HepG2 (cell line): Measurements from ENCODE around the gene GTF3A. TPM values are rescaled to one million over a fixed set of nuclear protein-coding genes. Genes with fewer than 3 reads are reported as not detected.

Experiments used
- ATF7 ChIP-seq, 2 experiments: fragments of 450-650 bp in 1 of 2; sonication (generic) in 1 of 2; formaldehyde crosslinking in 1 of 2; IDR thresholded peaks; 2 replicates each; pipeline versions ENCODE4 v1.4.0 to v1.6.1; 2016 to 2020; ENCODE audit warnings: antibody characterized with exemption in 1 of 2, mild to moderate bottlenecking in 1 of 2, missing genetic modification reagents in 1 of 2
- CAMTA2 ChIP-seq: sonication (generic); formaldehyde crosslinking; IDR thresholded peaks from 2 replicates; pipeline ENCODE4 v1.4.0; 2020; ENCODE audit warnings: mild to moderate bottlenecking, missing genetic modification reagents, borderline replicate concordance
- EED ChIP-seq: sonication (generic); formaldehyde crosslinking; IDR thresholded peaks from 2 replicates; pipeline ENCODE4 v1.5.0; 2020; ENCODE audit warnings: mild to moderate bottlenecking, missing genetic modification reagents
- NFRKB ChIP-seq: fragments of 450-650 bp; IDR thresholded peaks from 2 replicates; pipeline ENCODE4 v1.6.1; 2017
- ONECUT2 ChIP-seq: sonication (generic); formaldehyde crosslinking; IDR thresholded peaks from 2 replicates; pipeline ENCODE4 v1.4.0; 2020; ENCODE audit warnings: missing genetic modification reagents
- SP2 ChIP-seq: sonication (generic); formaldehyde crosslinking; IDR thresholded peaks from 2 replicates; pipeline ENCODE4 v1.5.1; 2020; ENCODE audit warnings: mild to moderate bottlenecking, missing genetic modification reagents
- SP5 ChIP-seq: IDR thresholded peaks from 2 replicates; pipeline ENCODE4 v1.6.1; 2016; ENCODE audit warnings: low read depth, borderline replicate concordance
- ZFAT ChIP-seq: sonication (generic); formaldehyde crosslinking; conservative IDR thresholded peaks from 2 replicates; pipeline ENCODE4 v1.8.1; 2023; ENCODE audit warnings: missing genetic modification reagents, inconsistent platforms
- ZNF12 ChIP-seq: sonication (generic); formaldehyde crosslinking; IDR thresholded peaks from 2 replicates; pipeline ENCODE4 v1.5.0; 2020; ENCODE audit warnings: missing genetic modification reagents
- ZNF121 ChIP-seq: sonication (generic); formaldehyde crosslinking; IDR thresholded peaks from 2 replicates; pipeline ENCODE4 v1.5.0; 2020; ENCODE audit warnings: mild to moderate bottlenecking, missing genetic modification reagents
- ZNF382 ChIP-seq: sonication (generic); formaldehyde crosslinking; IDR thresholded peaks from 2 replicates; pipeline ENCODE4 v1.5.0; 2020; ENCODE audit warnings: missing genetic modification reagents, mild to moderate bottlenecking, borderline replicate concordance
- polyA plus RNA-seq, 8 experiments: library from polyadenylated mRNA; depleted of rRNA in 3 of 8; stranded (reverse) in 7 of 8; unstranded in 1 of 8; fragments of >200 nt; fragmentation: Illumina TruSeq in 4 of 8; extraction: Trizol in 4 of 8; gene quantifications; 2 replicates each; pipeline versions ENCODE4 v1.2.1 to v1.2.3, GENCODE V29; 2011 to 2016; ENCODE audit warnings: low read depth in 4 of 8, missing spikeins in 1 of 8, mixed read lengths in 1 of 8; ENCODE audit not compliant: insufficient read depth in 1 of 8
- total RNA-seq, 5 experiments: library from RNA; depleted of rRNA; stranded (reverse); fragments of >200 nt; fragmentation: Illumina TruSeq; extraction: Trizol; gene quantifications; 2 replicates each; pipeline ENCODE4 v1.2.3, GENCODE V29; 2016; ENCODE audit warnings: low read depth in 1 of 5
- TF ChIP-seq, protein P1 (sequence below): sonication (generic); formaldehyde crosslinking; IDR thresholded peaks from 2 replicates; pipeline ENCODE4 v1.8.0; 2022; ENCODE audit warnings: mild to moderate bottlenecking, missing genetic modification reagents, borderline replicate concordance
- TF ChIP-seq, protein P2 (sequence below): sonication (generic); formaldehyde crosslinking; IDR thresholded peaks from 2 replicates; pipeline ENCODE4 v1.5.0; 2020; ENCODE audit warnings: mild to moderate bottlenecking, missing genetic modification reagents, borderline replicate concordance
- TF ChIP-seq, protein P3 (sequence below): sonication (generic); formaldehyde crosslinking; IDR thresholded peaks from 2 replicates; pipeline ENCODE4 v1.5.1; 2020; ENCODE audit warnings: mild to moderate bottlenecking, moderate library complexity, missing genetic modification reagents
- TF ChIP-seq, protein P4 (sequence below): sonication (generic); formaldehyde crosslinking; IDR thresholded peaks from 2 replicates; pipeline ENCODE4 v1.4.0; 2020; ENCODE audit warnings: missing genetic modification reagents, borderline replicate concordance
- TF ChIP-seq, protein P5 (sequence below), 2 experiments: sonication (generic) in 1 of 2; formaldehyde crosslinking in 1 of 2; IDR thresholded peaks; 2 replicates each; pipeline versions ENCODE4 v1.5.1 to v1.6.1; 2011 to 2020; ENCODE audit warnings: borderline replicate concordance in 1 of 2, low read depth in 1 of 2, low read length in 1 of 2, mild to moderate bottlenecking in 1 of 2, missing genetic modification reagents in 1 of 2, moderate library complexity in 1 of 2

Gene GTF3A
- total and polyA plus RNA-seq, 2 of the 13 experiments (the other 11 are each of a cell fraction or from before 2014, with no cell fraction given): 42.1 to 176 TPM

DNA sequence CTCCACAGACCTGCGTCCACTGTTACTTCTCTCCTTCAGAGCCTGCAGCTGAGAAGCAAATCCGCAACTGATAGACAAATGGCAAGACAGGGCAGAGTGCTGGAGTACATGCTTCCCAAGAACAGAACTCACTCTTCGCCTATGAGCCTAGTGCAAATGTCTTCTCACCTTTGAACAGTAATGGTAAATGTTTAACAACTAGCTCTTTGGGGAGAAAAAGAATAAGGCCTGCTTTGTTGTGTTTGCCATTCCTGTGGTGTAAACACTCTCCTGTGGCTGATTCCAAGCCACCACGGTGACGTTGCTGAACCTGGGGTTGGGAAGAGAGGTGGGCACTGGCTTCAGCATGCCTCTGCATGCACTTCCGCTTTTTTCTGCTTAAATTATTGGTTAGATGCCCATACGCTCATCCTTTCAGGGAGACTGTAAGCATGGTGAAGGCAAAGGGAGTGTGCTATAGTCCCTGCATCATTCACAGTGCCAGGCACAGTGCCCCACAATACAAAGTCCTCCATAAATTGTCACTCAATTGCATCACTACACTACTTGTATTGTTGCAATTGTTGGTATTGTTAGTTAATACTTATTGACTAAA is 28.1 kb upstream of the GTF3A start (continued):
- TF ChIP-seq, protein P1, sequence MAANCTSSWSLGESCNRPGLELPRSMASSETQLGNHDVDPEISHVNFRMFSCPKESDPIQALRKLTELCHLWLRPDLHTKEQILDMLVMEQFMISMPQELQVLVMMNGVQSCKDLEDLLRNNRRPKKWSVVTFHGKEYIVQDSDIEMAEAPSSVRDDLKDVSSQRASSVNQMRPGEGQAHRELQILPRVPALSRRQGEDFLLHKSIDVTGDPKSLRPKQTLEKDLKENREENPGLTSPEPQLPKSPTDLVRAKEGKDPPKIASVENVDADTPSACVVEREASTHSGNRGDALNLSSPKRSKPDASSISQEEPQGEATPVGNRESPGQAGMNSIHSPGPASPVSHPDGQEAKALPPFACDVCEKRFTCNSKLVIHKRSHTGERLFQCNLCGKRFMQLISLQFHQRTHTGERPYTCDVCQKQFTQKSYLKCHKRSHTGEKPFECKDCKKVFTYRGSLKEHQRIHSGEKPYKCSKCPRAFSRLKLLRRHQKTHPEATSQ: no peak; the same call in 1 of the 2 replicates
- TF ChIP-seq, protein P2, sequence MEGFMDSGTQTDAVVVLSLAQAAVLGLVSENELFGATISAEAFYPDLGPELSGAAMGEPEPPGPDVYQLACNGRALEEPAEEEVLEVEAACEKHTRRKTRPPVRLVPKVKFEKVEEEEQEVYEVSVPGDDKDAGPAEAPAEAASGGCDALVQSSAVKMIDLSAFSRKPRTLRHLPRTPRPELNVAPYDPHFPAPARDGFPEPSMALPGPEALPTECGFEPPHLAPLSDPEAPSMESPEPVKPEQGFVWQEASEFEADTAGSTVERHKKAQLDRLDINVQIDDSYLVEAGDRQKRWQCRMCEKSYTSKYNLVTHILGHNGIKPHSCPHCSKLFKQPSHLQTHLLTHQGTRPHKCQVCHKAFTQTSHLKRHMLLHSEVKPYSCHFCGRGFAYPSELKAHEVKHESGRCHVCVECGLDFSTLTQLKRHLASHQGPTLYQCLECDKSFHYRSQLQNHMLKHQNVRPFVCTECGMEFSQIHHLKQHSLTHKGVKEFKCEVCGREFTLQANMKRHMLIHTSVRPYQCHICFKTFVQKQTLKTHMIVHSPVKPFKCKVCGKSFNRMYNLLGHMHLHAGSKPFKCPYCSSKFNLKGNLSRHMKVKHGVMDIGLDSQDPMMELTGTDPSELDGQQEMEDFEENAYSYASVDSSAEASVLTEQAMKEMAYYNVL (CRISPR knock-in tag): peak; percentile 67; the same call in 1 of the 2 replicates
- no peak for TF ChIP-seq EED
- no peak for TF ChIP-seq NFRKB
- no peak for TF ChIP-seq CAMTA2 (CRISPR knock-in tag)
- TF ChIP-seq ZFAT (CRISPR knock-in tag): no peak
- TF ChIP-seq ATF7 (IDR thresholded peaks at IDR 0.05): no peak
- no peak for TF ChIP-seq ATF7 (CRISPR knock-in tag; IDR thresholded peaks at IDR 0.05)
- TF ChIP-seq SP5: no peak
- TF ChIP-seq, protein P3, sequence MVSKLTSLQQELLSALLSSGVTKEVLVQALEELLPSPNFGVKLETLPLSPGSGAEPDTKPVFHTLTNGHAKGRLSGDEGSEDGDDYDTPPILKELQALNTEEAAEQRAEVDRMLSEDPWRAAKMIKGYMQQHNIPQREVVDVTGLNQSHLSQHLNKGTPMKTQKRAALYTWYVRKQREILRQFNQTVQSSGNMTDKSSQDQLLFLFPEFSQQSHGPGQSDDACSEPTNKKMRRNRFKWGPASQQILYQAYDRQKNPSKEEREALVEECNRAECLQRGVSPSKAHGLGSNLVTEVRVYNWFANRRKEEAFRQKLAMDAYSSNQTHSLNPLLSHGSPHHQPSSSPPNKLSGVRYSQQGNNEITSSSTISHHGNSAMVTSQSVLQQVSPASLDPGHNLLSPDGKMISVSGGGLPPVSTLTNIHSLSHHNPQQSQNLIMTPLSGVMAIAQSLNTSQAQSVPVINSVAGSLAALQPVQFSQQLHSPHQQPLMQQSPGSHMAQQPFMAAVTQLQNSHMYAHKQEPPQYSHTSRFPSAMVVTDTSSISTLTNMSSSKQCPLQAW (CRISPR knock-in tag): peak; percentile 95
- no peak for TF ChIP-seq SP2
- TF ChIP-seq, protein P4, sequence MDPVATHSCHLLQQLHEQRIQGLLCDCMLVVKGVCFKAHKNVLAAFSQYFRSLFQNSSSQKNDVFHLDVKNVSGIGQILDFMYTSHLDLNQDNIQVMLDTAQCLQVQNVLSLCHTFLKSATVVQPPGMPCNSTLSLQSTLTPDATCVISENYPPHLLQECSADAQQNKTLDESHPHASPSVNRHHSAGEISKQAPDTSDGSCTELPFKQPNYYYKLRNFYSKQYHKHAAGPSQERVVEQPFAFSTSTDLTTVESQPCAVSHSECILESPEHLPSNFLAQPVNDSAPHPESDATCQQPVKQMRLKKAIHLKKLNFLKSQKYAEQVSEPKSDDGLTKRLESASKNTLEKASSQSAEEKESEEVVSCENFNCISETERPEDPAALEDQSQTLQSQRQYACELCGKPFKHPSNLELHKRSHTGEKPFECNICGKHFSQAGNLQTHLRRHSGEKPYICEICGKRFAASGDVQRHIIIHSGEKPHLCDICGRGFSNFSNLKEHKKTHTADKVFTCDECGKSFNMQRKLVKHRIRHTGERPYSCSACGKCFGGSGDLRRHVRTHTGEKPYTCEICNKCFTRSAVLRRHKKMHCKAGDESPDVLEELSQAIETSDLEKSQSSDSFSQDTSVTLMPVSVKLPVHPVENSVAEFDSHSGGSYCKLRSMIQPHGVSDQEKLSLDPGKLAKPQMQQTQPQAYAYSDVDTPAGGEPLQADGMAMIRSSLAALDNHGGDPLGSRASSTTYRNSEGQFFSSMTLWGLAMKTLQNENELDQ (CRISPR knock-in tag): no peak
- TF ChIP-seq, protein P5, sequence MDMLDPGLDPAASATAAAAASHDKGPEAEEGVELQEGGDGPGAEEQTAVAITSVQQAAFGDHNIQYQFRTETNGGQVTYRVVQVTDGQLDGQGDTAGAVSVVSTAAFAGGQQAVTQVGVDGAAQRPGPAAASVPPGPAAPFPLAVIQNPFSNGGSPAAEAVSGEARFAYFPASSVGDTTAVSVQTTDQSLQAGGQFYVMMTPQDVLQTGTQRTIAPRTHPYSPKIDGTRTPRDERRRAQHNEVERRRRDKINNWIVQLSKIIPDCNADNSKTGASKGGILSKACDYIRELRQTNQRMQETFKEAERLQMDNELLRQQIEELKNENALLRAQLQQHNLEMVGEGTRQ (IDR thresholded peaks at IDR 0.05; ENCODE audit: low read depth, low read length): no peak
- TF ChIP-seq, protein P5 (CRISPR knock-in tag; IDR thresholded peaks at IDR 0.05; ENCODE audit: borderline replicate concordance): no peak
- no peak for TF ChIP-seq ZNF121 (CRISPR knock-in tag)
- no peak for TF ChIP-seq ZNF382 (CRISPR knock-in tag)
- TF ChIP-seq ZNF12 (CRISPR knock-in tag): 0 out of 2 replicates have a peak, but pooled peaks have one; percentile 7
- no peak for TF ChIP-seq ONECUT2 (CRISPR knock-in tag)
